Activated T-cell treated with anti-CD3 and anti-CD28 coated beads, Interleukin-2, amount 50 U/mL, for 1 hour (primary cell): ENCODE data around the gene VEGFA.

Experiments
- DNase-seq: peaks from one replicate; pipeline ENCODE4 v3.0.0-alpha.2; 2020

The VEGFA gene

GRCh38 chr6:43788301-43788700 lies 18.3 kb downstream of the VEGFA start:
- DNase-seq: no peak

GRCh38 chr6:43789447-43789846 lies 19.4 kb downstream of the VEGFA start:
- no peak for DNase-seq

GRCh38 chr6:43790031-43790430 lies 20.0 kb downstream of the VEGFA start:
- no peak for DNase-seq

- DNase-seq: no peak
Observed at GRCh38 chr6:43791745-43792422, 21.9 kb downstream of the VEGFA start.

GRCh38 chr6:43793154-43793874 lies 23.3 kb downstream of the VEGFA start:
- DNase-seq: no peak

GRCh38 chr6:43793875-43794242 lies 23.8 kb downstream of the VEGFA start:
- DNase-seq: no peak

GRCh38 chr6:43795421-43795820 lies 25.4 kb downstream of the VEGFA start:
- DNase-seq: no peak

GRCh38 chr6:43796168-43796567 lies 26.2 kb downstream of the VEGFA start:
- no peak for DNase-seq

GRCh38 chr6:43796903-43797890 lies 27.2 kb downstream of the VEGFA start:
- DNase-seq: no peak

- DNase-seq: no peak
Observed at GRCh38 chr6:43797919-43798318, 27.9 kb downstream of the VEGFA start.

GRCh38 chr6:43798688-43799444 lies 28.9 kb downstream of the VEGFA start:
- no peak for DNase-seq

- DNase-seq: no peak
Observed at GRCh38 chr6:43799551-43800297, 29.7 kb downstream of the VEGFA start.

- no peak for DNase-seq
Observed at GRCh38 chr6:43800298-43800623, 30.2 kb downstream of the VEGFA start.

- DNase-seq: no peak
Observed at GRCh38 chr6:43800746-43801494, 30.9 kb downstream of the VEGFA start.

GRCh38 chr6:43801495-43802181 lies 31.6 kb downstream of the VEGFA start:
- no peak for DNase-seq

GRCh38 chr6:43803055-43803782 lies 33.2 kb downstream of the VEGFA start:
- DNase-seq: no peak

- DNase-seq: no peak
Observed at GRCh38 chr6:43803783-43804549, 34.0 kb downstream of the VEGFA start.

GRCh38 chr6:43804550-43805223 lies 34.7 kb downstream of the VEGFA start:
- DNase-seq: no peak

GRCh38 chr6:43805699-43806042 lies 35.7 kb downstream of the VEGFA start:
- DNase-seq: no peak
